Liver (tissue), 9 donors: ENCODE results near the gene LRMDA. TPM values are rescaled to one million over a fixed set of nuclear protein-coding genes. Genes with fewer than 3 reads are reported as not detected.

Experiments used
- DNase-seq: peaks from one replicate; pipeline ENCODE4 v3.0.0-alpha.2; 2017; ENCODE audit warnings: low spot score
- H3K27ac ChIP-seq, 2 donors: one replicate each; pipeline ENCODE4 v1.7.0; 2013; ENCODE audit warnings: inconsistent platforms in 2 of 2, low read length in 2 of 2, control low read depth in 1 of 2, low read depth in 1 of 2, mild to moderate bottlenecking in 1 of 2
- H3K27me3 ChIP-seq, 4 donors: one replicate each; pipeline versions ENCODE4 v1.6.1 to v1.7.0; 2013; ENCODE audit warnings: low read length in 3 of 4, inconsistent platforms in 1 of 4, mild to moderate bottlenecking in 1 of 4, moderate library complexity in 1 of 4; ENCODE audit not compliant: control insufficient read depth in 4 of 4, insufficient read depth in 4 of 4
- H3K36me3 ChIP-seq, 4 donors: one replicate each; pipeline versions ENCODE4 v1.6.1 to v1.7.0; 2013; ENCODE audit warnings: low read length in 3 of 4, mild to moderate bottlenecking in 3 of 4, low read depth in 1 of 4, moderate library complexity in 1 of 4; ENCODE audit not compliant: control insufficient read depth in 4 of 4, insufficient read depth in 3 of 4
- H3K4me1 ChIP-seq, 4 donors: one replicate each; pipeline versions ENCODE4 v1.6.1 to v1.7.0; 2013; ENCODE audit warnings: low read length in 3 of 4, mild to moderate bottlenecking in 3 of 4, moderate library complexity in 1 of 4; ENCODE audit not compliant: control insufficient read depth in 4 of 4, insufficient read depth in 4 of 4
- H3K4me3 ChIP-seq, 3 donors: one replicate each; pipeline versions ENCODE4 v1.6.1 to v1.7.0; 2013; ENCODE audit warnings: low read length in 3 of 3, control low read depth in 1 of 3, low read depth in 1 of 3, mild to moderate bottlenecking in 1 of 3
- H3K9ac ChIP-seq, 2 donors: one replicate each; pipeline ENCODE4 v1.7.0; 2013; ENCODE audit warnings: low read length in 2 of 2, mild to moderate bottlenecking in 2 of 2, moderate library complexity in 2 of 2, control low read depth in 1 of 2, low read depth in 1 of 2
- H3K9me3 ChIP-seq, 4 donors: one replicate each; pipeline versions ENCODE4 v1.6.1 to v1.7.0; 2013; ENCODE audit warnings: low read length in 3 of 4; ENCODE audit not compliant: control insufficient read depth in 4 of 4
- ATF3 ChIP-seq: IDR thresholded peaks from 2 replicates; pipeline ENCODE4 v1.6.1; 2016; ENCODE audit warnings: antibody characterized with exemption
- FOXA2 ChIP-seq: IDR thresholded peaks from 2 replicates; pipeline ENCODE4 v1.6.1; 2016; ENCODE audit warnings: antibody characterized with exemption
- GABPA ChIP-seq, 2 donors: IDR thresholded peaks in 1 of 2; conservative IDR thresholded peaks in 1 of 2; 2 replicates each; pipeline ENCODE4 v1.6.1; 2016; ENCODE audit warnings: antibody characterized with exemption in 2 of 2, mild to moderate bottlenecking in 1 of 2, moderate library complexity in 1 of 2
- HNF4G ChIP-seq: IDR thresholded peaks from 2 replicates; pipeline ENCODE4 v1.6.1; 2016; ENCODE audit warnings: antibody characterized with exemption
- JUND ChIP-seq, 2 donors: IDR thresholded peaks; 2 replicates each; pipeline ENCODE4 v1.6.1; 2016; ENCODE audit warnings: antibody characterized with exemption in 2 of 2
- NR2F2 ChIP-seq: IDR thresholded peaks from 2 replicates; pipeline ENCODE4 v1.6.1; 2016; ENCODE audit warnings: antibody characterized with exemption
- RAD21 ChIP-seq, 2 donors: IDR thresholded peaks; 2 replicates each; pipeline ENCODE4 v1.6.1; 2016; ENCODE audit warnings: antibody characterized with exemption in 2 of 2, mild to moderate bottlenecking in 2 of 2
- RXRA ChIP-seq, 2 donors: IDR thresholded peaks; 2 replicates each; pipeline ENCODE4 v1.6.1; 2017 to 2018; ENCODE audit warnings: antibody characterized with exemption in 2 of 2, mild to moderate bottlenecking in 1 of 2
- SP1 ChIP-seq: IDR thresholded peaks from 2 replicates; pipeline ENCODE4 v1.6.1; 2018; ENCODE audit warnings: antibody characterized with exemption, mild to moderate bottlenecking
- TAF1 ChIP-seq: conservative IDR thresholded peaks from 2 replicates; pipeline ENCODE4 v1.6.1; 2016; ENCODE audit warnings: antibody characterized with exemption, mild to moderate bottlenecking
- YY1 ChIP-seq: IDR thresholded peaks from 2 replicates; pipeline ENCODE4 v1.6.1; 2016; ENCODE audit warnings: antibody characterized with exemption, mild to moderate bottlenecking
- WGBS: extraction: QIAGEN DNeasy Blood & Tissue Kit; methylation state at CpG from one replicate; pipeline ENCODE4 v1.1.7; 2013; 5-methylcytosine and 5-hydroxymethylcytosine counted together
- polyA plus RNA-seq, 2 donors: library from polyadenylated mRNA; stranded (reverse) in 1 of 2; unstranded in 1 of 2; fragments of 200-250 nt in 1 of 2; fragments of >200 nt in 1 of 2; fragmentation: Nextera tagmentation in 1 of 2; extraction: Ambion mirVana in 1 of 2; gene quantifications; one replicate each; pipeline versions ENCODE4 v1.2.1 to v1.2.3, GENCODE V29; 2013 to 2015
- total RNA-seq, 2 donors: library from RNA; depleted of rRNA; stranded (reverse); fragments of >200 nt; gene quantifications; one replicate each; pipeline ENCODE4 v1.2.3, GENCODE V29; 2014
- TF ChIP-seq, protein P1 (sequence below): fragments of 150-350 bp; IDR thresholded peaks from 2 replicates; pipeline ENCODE4 v1.5.1; 2017; ENCODE audit warnings: improper control_type of control experiment, low read depth, low read length; ENCODE audit not compliant: missing input control
- TF ChIP-seq, protein P2 (sequence below): IDR thresholded peaks from 2 replicates; pipeline ENCODE4 v1.6.1; 2016; ENCODE audit warnings: antibody characterized with exemption, mild to moderate bottlenecking
- TF ChIP-seq, protein P3 (sequence below): IDR thresholded peaks from 2 replicates; pipeline ENCODE4 v1.6.1; 2016; ENCODE audit warnings: antibody characterized with exemption
- donor health status: healthy.
- donor health status: healthy.
- donor health status: healthy.
- donor health status: healthy.
- donor health status: healthy.

LRMDA gene
- total and polyA plus RNA-seq, 4 donors, result 7.9 to 15.8 (median 11.3) TPM

DNA sequence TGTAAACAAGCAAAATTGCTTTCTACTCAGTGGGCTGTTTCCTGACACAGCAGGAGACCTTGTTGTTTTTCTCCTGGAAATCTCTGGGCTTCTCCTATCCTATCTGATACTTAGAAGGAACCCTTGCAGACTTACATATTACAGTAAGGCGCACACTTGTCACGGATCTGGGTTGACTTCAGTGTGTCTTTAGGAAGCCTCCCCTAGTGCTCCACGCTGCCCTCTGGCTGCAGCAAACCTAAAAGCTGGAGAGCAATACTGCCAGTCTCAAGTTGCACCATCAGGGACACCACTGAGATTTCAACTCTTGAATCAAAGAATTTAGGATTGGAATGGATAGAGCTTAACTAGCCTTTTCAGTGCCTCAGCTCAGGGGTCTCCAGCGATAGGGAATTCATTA, 495.3 kb downstream of the LRMDA start:
- WGBS, result 57% methylated on average over 4 of the region's 4 CpGs
- peak; percentile 38 for DNase-seq

GRCh38 chr10:75928231-75928630, 496.8 kb downstream of the LRMDA start:
- no peak overlapping the region for H3K4me3 ChIP-seq
- 94% methylated on average over 6 of the region's 6 CpGs for WGBS
- no peaks in the 10 kb centered on the region for H3K36me3 ChIP-seq
- H3K27me3 ChIP-seq, result no peaks in the 10 kb centered on the region
- H3K4me1 ChIP-seq, result no peaks in the 10 kb centered on the region
- H3K9me3 ChIP-seq, result no peaks in the 10 kb centered on the region
- no peak overlapping the region for H3K9ac ChIP-seq
- TF ChIP-seq GABPA (IDR thresholded peaks at IDR 0.05 in 1 of 2, conservative IDR thresholded peaks at IDR 0.05 in 1 of 2) (no peak), FOXA2 (no peak), ATF3 (no peak)
- DNase-seq, result no peak
- H3K27ac ChIP-seq, result no peak overlapping the region

More for the DNA sequence above, 495.3 kb downstream of the LRMDA start:
- no peaks in the 10 kb centered on the region for H3K4me1 ChIP-seq
- TF ChIP-seq, protein P1, sequence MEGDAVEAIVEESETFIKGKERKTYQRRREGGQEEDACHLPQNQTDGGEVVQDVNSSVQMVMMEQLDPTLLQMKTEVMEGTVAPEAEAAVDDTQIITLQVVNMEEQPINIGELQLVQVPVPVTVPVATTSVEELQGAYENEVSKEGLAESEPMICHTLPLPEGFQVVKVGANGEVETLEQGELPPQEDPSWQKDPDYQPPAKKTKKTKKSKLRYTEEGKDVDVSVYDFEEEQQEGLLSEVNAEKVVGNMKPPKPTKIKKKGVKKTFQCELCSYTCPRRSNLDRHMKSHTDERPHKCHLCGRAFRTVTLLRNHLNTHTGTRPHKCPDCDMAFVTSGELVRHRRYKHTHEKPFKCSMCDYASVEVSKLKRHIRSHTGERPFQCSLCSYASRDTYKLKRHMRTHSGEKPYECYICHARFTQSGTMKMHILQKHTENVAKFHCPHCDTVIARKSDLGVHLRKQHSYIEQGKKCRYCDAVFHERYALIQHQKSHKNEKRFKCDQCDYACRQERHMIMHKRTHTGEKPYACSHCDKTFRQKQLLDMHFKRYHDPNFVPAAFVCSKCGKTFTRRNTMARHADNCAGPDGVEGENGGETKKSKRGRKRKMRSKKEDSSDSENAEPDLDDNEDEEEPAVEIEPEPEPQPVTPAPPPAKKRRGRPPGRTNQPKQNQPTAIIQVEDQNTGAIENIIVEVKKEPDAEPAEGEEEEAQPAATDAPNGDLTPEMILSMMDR, result peak; percentile 66
- peak in 1 of 2 donors; percentile 77 for TF ChIP-seq RAD21 (IDR thresholded peaks at IDR 0.05)
- TF ChIP-seq, protein P2, sequence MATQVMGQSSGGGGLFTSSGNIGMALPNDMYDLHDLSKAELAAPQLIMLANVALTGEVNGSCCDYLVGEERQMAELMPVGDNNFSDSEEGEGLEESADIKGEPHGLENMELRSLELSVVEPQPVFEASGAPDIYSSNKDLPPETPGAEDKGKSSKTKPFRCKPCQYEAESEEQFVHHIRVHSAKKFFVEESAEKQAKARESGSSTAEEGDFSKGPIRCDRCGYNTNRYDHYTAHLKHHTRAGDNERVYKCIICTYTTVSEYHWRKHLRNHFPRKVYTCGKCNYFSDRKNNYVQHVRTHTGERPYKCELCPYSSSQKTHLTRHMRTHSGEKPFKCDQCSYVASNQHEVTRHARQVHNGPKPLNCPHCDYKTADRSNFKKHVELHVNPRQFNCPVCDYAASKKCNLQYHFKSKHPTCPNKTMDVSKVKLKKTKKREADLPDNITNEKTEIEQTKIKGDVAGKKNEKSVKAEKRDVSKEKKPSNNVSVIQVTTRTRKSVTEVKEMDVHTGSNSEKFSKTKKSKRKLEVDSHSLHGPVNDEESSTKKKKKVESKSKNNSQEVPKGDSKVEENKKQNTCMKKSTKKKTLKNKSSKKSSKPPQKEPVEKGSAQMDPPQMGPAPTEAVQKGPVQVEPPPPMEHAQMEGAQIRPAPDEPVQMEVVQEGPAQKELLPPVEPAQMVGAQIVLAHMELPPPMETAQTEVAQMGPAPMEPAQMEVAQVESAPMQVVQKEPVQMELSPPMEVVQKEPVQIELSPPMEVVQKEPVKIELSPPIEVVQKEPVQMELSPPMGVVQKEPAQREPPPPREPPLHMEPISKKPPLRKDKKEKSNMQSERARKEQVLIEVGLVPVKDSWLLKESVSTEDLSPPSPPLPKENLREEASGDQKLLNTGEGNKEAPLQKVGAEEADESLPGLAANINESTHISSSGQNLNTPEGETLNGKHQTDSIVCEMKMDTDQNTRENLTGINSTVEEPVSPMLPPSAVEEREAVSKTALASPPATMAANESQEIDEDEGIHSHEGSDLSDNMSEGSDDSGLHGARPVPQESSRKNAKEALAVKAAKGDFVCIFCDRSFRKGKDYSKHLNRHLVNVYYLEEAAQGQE, result no peak
- H3K9ac ChIP-seq, result no peak overlapping the region
- H3K27me3 ChIP-seq, result no peaks in the 10 kb centered on the region
- H3K4me3 ChIP-seq, result no peak overlapping the region
- no peak overlapping the region for H3K27ac ChIP-seq
- H3K9me3 ChIP-seq, result no peaks in the 10 kb centered on the region
- no peaks in the 10 kb centered on the region for H3K36me3 ChIP-seq

DNA sequence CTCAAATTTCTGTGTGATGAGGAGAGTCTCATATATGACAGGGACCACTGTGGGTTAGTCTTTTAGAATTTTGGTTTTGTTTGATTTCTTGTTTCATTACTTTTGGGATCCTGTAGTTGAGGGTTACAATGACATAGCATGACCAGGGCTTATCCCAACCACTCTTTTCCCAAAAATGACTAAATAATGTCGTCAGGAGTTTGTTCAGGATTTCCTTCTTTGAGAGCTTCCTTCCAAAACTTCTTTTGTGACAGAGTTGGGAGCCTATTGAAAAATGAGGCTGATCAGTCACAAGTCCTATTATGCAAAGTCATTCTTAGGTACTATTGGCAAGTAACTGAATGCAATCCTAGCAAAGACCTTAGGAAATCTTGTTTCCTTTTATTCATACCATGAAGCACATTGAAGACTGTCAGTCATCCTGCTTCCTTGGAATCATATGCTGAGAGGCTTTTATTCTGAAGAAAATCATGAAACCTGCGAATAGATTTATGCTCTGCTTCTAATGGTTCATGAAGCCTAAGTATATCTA, 498.3 kb downstream of the LRMDA start:
- H3K9ac ChIP-seq, result no peak overlapping the region
- no peaks in the 10 kb centered on the region for H3K9me3 ChIP-seq
- WGBS, result 85% methylated on average over 2 of the region's 2 CpGs
- TF ChIP-seq, protein P2, result no peak
- no peak for TF ChIP-seq NR2F2
- no peak for TF ChIP-seq RXRA (IDR thresholded peaks at IDR 0.05)
- no peak for TF ChIP-seq FOXA2
- no peak for TF ChIP-seq TAF1
- TF ChIP-seq JUND (IDR thresholded peaks at IDR 0.05), result no peak
- TF ChIP-seq, protein P3, sequence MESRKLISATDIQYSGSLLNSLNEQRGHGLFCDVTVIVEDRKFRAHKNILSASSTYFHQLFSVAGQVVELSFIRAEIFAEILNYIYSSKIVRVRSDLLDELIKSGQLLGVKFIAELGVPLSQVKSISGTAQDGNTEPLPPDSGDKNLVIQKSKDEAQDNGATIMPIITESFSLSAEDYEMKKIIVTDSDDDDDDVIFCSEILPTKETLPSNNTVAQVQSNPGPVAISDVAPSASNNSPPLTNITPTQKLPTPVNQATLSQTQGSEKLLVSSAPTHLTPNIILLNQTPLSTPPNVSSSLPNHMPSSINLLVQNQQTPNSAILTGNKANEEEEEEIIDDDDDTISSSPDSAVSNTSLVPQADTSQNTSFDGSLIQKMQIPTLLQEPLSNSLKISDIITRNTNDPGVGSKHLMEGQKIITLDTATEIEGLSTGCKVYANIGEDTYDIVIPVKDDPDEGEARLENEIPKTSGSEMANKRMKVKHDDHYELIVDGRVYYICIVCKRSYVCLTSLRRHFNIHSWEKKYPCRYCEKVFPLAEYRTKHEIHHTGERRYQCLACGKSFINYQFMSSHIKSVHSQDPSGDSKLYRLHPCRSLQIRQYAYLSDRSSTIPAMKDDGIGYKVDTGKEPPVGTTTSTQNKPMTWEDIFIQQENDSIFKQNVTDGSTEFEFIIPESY, result no peak
- no peak for TF ChIP-seq SP1
- TF ChIP-seq ATF3, result no peak
- TF ChIP-seq HNF4G, result no peak
- no peak for TF ChIP-seq YY1

More for the DNA sequence above, 498.3 kb downstream of the LRMDA start:
- H3K36me3 ChIP-seq, result no peaks in the 10 kb centered on the region
- H3K4me3 ChIP-seq, result no peak overlapping the region
- H3K4me1 ChIP-seq, result no peaks in the 10 kb centered on the region
- no peak for DNase-seq
- no peaks in the 10 kb centered on the region for H3K27me3 ChIP-seq
- no peak overlapping the region for H3K27ac ChIP-seq
